HuH-7 (cell line): ENCODE data around the gene SUGT1.
"Not testable (repeated sequence)": the region's sequence is repeated elsewhere in the genome, so short reads cannot be mapped to it uniquely, and the experiment has no call there.

Source experiments
- DNase-seq: peaks from one replicate; pipeline ENCODE4 v3.0.0; 2011; ENCODE audit warnings: low spot score

Gene SUGT1

DNA sequence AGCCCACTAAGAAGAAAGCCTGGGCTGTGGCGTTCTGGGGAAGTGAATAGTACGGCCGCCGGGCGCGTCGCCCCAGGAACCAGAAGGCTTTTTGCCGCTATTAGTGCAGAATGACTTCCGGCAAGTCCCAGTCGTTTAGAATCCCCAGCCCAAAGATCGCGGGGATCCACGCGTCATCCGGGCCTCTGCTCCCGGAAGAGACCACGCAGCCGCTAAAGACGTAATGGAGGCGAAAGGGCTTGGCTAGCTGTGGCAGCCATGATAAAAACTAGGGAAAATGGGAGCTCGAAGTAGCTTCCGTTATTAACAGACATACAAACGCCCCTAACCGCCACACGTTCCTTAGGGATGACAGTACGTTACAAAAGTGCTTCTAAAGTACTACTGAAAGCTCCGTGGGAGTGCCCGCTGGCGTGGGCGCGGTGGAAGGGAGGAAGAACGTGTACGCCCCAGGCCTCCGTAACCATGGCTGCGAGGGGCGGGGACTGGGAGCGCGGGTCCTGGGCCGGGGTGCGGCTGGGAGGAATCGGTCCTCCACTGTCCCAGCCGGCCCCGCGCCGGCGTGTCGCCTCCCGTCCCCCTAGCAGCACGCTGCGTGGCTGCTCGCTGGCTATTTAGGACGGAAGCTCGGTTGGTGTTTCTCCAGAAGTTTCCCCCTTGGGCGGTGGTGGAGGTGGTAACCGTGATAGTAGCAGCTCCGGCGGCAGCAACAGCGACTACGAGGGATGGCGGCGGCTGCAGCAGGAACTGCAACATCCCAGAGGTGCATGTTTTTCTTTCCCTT is at the start of gene SUGT1:
SUGT1 (plus strand) TSS at position 641 of the 784 bp plus-strand sequence; CDS start at position 726, 85 bp downstream.
- DNase-seq = peak; percentile 61

DNA sequence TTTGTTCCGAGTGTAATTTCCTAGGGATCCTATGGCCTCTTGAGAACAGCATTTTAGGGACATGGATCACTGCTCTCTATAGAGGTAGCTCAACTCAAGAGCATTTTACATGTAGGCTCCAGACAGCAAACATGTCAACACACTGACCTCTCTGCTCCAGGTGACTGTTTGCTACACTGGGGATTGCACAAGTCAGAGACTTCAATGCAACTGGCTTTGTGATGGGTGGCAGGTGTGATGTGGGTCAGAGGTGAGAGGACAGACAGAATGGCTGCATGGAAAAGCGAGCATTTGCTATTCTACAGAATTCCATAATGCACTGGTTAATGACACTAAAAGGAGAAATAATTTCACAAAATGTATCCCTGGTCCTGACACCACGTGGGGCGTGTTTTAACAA is 49.3 kb upstream of the SUGT1 start:
- DNase-seq = not testable (repeated sequence)

DNA sequence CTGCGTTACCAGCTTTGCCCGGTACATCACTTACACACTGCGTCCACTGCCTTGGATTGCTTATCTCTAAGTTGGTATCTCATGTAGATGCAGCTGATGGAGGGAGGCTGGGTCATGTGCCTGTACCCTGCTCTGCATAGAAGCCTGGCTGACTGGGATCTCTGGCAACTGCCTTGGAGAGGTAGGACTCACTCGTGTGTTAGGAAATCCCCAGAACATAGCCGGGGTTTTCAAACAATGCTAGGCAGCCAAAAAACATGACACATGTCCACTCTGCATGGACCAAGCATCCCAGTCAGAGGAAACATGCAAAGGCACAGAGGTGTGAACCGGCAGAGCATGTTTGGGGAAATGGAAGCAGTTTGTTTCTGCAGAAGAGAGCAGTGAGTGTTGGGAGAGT is 46.5 kb upstream of the SUGT1 start:
- DNase-seq = not testable (repeated sequence)

DNA sequence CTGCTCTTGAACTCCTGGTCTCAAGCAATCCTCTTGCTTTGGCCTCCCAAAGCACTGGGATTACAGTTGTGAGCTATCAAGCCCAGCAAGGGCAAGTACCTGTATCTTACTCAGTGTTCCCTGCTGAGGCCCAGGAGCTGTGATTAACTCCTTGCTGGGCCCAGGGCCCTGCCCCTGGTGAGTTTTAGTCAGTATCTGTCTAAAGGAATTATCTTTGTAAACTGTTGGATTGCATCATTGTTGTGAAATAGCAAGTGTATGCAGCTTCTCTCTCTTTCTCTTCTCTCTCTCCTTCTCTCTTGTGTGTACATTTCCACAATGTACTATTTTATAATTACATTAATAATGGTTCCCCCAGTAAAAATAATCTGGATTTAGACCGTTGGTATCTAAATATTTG is 45.8 kb upstream of the SUGT1 start:
- not testable (repeated sequence) for DNase-seq

DNA sequence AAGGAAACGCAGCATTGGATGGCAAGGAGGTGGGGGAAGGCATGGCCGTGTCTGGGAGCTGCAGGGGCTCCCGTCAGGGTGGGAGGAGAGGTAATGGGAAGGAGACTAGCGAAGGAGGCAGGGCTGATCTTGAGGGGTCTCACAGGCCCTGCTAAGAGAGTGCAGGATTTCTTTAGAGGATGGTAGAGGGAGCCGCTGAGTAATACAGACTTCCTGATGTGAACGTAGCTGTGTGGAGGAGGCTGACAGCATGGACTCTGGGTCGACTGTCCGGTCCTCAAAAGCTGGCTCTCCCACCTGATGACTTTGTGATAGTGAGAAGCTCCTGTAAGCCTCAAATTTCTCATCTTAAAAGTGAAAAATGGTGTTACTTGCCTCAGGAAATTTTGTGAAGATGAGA is 44.5 kb upstream of the SUGT1 start:
- not testable (repeated sequence) for DNase-seq

DNA sequence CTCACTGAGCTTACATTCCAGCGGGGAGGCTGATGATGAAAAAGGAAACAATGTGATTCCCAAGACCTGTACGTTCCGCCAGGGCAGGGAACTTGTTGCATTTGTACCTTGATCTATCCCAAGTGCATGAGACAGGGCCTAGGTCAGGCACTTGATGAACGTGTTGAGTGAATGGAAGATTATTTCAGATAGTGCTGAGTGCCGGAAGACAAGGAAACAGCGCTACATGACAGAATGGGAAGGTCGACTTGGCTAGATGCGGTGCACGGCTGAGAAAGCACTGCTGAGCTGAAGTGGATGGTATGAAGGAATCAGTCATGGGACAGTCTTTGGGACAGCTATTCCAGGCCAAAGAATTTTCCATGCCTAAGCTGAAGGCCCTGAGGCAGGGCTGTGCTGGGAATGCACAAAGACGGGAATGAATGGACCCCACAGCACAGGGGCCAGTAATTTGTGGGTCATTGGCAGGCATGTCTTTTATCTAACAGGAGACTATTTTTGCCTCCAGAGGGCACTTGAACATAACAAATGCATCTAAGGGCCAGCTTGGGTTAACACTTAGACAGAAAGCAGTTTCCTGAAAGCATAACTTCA is 43.5 kb upstream of the SUGT1 start:
- DNase-seq = not testable (repeated sequence)

DNA sequence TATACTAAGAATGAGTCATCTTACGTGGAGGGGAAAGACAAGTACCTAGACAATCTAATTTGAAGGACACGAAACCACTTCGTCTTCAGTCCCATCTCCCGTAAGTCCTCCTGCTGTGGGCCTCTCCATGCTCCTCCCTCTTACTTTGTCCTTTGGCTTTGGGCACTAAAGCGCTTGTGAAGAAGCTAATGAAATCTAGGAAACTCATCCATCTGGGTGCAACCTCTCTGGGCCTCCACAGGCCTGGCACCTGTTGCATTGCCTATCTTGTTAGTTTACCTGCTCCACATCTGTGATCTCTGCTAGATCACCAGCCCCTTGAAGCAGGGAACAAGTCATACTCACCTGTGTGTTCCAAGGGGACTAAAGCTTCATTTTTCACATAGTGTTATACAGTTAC is 42.5 kb upstream of the SUGT1 start:
- not testable (repeated sequence) for DNase-seq

DNA sequence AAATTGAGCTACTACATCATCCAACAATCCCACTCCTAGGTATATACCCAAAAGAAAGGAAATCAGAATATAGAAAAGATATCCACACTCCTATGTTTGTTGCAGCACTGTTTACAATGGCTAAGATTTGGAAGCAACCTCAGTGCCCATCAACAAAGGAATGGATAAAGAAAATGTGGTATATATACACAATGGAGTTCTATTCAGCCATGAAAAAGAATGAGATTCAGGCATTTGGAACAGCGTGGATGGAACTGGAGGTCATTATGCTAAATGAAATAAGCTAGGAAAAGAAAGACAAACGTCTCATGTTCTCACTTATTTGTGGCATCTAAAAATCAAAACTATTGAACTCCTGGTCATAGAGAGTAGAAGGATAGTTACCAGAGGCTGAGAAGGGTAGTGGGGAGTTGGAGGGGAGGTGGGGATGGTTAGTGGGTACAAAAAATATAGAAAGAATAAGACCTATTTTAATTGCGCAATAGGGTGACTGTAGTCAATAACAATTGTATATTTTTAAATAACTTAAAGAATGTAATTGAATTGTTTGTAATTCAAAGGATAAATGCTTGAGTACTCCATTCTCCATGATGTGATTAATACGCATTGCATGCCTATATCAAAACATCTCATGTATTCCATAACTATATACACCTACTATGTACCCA is 37.4 kb upstream of the SUGT1 start:
- DNase-seq = no peak

DNA sequence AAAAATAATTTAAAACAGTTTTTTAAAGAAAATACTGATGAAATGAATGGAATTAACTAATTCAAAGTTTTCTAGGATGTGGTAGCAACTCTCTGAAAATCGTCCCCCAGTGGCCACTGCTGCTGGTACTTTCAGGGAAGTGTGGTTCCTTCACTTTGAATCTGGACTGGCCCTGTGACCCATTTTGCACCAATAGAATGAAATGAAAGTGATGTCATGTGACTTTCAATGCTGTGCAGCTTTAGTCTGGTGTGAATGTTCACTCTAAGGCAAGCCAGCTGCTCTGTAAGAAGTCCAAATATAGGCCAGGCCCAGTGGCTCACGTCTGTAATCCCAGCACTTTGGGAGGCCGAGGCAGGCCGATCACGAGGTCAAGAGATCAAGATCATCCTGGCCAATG is 36.8 kb upstream of the SUGT1 start:
- no peak for DNase-seq

DNA sequence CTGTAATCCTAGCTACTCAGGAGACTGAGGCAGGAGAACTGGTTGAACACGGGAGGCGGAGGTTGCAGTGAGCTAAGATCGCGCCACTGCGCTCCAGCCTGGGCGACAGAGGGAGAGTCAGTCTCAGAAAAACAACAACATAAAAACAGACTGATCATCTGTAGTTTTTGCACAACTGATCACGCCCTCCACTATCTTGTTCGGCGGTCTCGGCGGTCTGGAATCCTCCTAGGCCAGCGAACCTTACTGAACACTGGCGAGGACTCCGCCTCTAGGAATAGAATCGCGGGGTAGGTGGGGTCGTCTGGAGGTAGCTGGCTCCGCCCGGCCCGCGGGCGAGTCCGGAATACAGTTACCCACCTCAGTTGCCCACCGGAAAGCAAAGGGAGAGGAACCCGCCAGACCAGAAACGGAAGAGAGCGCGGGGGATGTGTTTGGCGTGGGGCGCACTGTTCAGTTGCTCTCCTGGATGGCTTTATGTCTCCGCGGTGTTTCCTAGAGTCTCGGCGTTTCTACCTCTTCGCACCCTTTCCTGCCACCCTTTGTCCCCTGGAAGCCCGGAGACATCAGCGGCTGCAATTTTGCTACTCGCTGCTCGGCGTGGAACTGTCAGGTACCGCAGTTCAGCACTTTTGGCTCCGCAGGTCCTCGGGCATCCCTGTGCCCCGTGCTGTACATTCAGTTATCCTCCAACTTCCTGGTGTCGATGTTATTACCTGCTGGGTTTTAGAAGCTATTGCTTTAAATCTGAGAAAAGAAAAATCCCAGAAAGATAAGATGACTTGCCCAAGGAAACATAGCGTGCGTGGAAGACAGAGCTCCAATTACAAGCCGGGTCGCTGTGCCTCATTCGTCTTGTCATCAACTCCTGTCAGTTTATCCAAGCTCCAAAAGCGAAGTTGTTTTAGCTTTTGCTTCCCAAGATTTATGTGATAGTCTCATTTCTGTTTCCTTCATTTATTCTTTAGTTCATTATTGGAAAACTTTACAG is 35.3 kb upstream of the SUGT1 start:
- peak; percentile 59 for DNase-seq

DNA sequence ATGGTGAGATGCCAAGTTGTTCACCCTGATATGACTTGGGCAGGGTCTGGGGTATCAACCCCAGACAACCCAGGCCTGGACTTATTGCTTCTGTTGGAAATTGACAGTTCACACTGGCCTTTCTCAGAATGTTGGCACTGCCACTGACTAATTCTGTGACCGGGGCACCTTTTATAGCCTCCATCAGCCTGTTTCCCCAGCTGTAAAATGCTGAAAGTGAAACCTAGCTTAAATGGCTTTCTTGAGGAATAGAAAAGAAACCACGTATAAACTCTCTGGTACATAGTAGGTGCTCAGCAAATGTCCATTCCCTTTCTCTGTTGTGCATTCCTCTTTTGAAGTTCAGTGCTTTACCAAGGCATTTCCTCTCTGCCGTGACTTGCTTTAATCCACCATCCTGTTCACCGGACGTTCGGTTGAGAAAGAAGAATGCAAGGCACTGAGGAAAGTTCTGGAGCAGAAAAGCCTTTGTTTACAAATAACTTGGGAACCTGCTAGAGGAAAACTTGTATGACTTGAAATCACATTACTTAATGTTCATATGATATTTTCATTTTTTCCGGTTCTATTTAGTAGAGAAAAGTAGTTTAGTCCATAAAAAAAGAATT is 21.4 kb upstream of the SUGT1 start:
- DNase-seq = not testable (repeated sequence)

DNA sequence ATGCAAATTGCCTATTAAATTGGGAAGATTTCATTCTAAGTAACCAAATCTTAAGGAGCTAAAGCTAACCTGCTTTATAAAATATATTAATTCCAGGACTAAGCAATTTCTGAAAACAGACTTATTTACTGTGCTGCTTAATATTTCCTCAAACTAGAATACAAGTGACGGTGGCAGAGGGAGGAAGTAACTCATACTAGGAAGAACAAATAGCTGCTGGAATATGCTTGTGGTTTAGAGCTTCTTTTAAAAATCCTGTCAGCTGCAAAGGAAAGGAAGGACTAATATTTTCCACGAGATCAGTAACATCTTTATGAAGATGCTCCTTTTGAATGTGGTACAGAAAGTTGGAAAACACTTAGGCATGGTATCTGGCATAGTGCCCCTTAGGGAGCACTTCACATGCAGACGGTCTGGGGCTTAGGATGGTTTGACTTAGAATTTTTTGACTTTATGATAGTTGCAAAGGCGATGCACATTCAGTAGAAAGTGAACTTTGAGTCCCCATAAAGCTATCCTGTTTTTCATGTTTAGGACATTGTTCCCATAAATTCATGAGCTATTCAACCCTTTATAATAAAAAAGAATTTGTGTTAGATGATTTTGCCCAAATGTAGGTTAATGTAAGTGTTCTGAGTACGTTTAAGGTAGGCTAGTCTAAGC is 13.8 kb upstream of the SUGT1 start:
- DNase-seq = no peak

DNA sequence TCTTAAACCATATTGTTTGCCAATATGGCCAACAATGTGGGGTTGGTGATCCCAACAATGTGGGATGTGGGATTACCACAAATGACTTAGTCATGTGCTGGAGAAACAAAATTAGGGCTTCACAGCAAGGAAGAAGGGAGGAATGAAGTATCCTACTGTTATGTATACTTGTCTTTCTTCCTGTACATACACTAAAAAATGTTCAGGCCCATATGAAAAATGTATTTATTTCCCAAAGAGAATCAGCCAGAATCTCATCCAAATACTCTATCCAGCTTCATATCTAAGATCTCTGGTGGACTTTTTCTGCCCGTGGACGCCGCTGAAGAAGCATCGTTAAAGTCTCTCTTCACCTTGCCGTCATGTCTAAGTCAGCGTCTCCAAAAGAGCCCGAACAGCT is 10.5 kb upstream of the SUGT1 start, which contains the start of gene HNRNPA1L2:
HNRNPA1L2 (plus strand) TSS at position 301 of the 400 bp plus-strand sequence; CDS start at position 363, 62 bp downstream.
- no peak for DNase-seq

DNA sequence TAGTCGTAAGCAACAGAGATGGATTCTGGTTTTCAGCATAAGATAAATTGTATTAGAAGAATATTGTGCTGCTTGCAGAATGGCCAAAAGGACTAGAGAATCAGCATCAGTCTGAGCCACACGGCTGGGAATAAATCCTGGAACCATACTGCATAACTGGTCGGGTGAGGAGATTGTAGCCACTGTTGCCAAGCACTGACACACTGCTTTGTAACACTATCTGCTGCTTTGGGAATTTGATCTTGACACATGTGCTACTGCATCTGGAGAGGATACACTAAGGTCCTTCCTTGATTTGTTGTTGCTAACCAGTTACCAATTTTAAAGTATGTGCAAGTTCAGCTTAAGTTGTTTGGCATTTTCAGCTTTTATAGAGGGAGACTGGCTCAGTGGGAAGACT is 8.5 kb upstream of the SUGT1 start:
- DNase-seq = no peak

DNA sequence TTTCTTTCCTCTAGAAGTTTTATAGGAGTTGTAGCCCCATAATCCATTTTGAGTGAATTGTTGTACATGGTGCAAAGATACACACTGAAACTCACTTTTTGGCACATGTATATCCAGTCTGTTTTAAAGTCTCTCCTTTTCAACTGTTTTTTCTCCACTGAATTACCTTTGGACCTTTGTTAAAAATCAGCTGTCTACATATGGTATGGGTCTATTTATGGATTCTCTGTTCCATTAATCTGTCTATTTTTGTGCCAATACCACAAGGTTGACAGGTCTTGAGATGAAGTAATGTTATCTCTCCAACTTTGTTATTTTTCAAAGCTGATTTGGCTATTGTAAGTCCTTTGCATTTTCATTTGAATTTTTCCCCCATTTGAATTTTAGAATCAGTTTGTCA is 5.7 kb upstream of the SUGT1 start:
- no peak for DNase-seq

DNA sequence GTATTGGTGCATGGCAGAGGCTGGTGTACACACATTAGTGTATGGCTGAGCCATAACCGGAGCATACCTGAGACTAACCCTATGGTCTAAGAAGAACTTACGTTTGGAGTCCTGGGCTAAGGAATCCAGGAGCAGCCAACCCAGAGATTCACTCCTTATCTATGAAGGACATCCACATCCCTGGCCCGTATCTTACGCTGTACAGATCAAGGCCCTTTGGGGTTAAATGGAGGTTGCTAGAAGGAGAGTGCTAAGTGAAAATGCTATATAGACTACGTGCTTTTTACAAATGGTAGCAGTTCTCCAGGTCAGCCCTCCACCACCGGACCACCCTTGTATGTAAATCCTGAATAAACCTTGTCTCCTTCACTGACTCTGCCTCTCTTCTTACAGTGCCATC is 1.9 kb upstream of the SUGT1 start:
- DNase-seq = no peak

DNA sequence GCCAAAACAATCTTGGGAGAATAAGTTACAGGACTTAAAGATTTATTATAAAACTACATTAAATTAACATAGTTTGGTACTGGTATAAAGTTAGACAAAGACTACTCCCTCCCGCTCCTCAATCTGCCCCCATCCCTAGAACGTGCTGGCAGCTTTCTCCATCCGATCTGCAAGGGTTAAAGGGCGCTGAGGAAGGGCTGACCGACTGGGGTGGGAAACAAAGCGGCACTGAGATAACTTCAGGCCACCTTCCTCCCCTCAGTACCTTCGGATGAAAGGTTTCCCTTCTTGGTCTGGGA is 790 bp upstream of the SUGT1 start:
- DNase-seq = peak; percentile 29

DNA sequence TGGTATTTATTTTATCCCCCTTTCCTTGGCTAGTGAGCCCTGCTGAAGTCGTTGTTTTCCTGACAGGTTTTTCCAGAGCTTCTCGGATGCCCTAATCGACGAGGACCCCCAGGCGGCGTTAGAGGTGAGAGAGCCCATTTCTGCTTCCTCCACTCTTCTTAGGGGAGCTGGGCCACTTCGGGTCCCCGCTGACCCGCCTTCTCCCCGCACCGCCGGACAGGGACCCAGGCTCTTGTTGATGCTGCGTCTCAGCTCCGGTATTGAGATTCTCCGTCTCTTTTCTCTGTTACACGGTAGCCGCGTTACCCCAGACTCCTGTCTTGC is 306 bp downstream of the SUGT1 start:
- DNase-seq = peak; percentile 12

DNA sequence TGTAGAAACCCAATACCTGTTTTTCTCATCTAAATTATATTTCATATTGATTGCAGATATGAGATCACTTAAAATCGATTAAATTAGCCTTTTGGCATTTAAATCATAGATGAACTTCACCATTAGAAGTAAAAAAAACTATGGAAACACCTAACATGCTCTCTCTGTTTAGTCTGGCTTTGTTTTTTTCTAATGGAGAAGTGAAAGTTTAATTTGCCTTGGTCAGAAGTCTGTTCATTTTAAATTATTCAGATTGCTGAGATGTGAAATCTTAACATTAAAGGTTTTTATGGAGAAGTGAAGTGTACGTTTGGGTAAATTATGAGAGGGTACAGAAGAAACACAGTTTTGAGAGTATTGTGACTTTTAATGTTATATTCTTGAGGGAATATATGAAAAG is 6.7 kb downstream of the SUGT1 start:
- no peak for DNase-seq

DNA sequence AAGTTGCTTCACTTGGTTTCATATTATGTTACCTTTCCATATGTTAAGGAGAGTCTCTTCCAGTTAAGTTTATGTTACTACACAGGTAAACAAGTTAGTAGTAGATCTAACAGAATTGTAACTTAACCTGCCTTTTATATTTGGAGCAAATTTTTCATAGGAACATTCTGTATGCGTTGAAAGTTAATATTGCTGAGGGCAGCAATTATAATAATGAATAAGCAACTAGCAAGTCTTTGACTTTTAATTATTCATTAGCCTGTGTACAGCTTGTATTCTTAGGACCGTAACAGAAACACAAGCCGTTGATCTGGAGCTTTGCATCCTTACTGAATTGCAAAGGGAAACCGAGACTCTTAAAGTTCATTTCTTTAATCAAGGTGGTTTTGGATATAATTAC is 11.6 kb downstream of the SUGT1 start:
- DNase-seq = no peak

DNA sequence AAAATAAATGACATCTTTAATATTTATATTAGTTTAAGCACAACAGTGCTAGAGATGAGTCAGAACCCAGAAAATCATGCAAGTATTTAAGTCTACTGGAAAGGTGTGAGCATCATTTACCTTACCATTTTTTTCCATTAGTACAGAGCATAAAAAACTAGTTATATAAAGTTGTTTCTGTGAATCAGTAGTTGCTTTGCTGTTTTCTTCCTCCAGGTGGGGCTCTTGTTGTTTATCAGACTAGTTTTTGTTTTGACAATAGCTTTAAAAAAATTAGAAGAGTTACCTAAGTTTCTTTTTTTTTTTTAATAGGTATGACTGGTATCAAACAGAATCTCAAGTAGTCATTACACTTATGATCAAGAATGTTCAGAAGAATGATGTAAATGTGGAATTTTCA is 12.7 kb downstream of the SUGT1 start:
- DNase-seq = peak; percentile 1
